SHP77 treated with DMSO at 0.1 percent for 48 hours (cell line): ENCODE results near the gene ADCYAP1.
"Not testable (repeated sequence)": the region's sequence is repeated elsewhere in the genome, so short reads cannot be mapped to it uniquely, and the experiment has no call there.

ENCODE experiments used
- DNase-seq: peaks from one replicate; lab custom pipeline; 2025; lab: John Stamatoyannopoulos, UW

The ADCYAP1 gene

GRCh38 chr18:904218-905090 is at the start of gene ADCYAP1:
ADCYAP1 (plus strand) TSS chr18:904871; CDS start chr18:905387, 516 bp downstream.
- DNase-seq = peak; percentile 44

- DNase-seq = no peak
These were observed 46.7 kb upstream of the ADCYAP1 start for GRCh38 chr18:857986-858385.

- DNase-seq = peak; percentile 63
These were observed 39.8 kb upstream of the ADCYAP1 start for GRCh38 chr18:864872-865273.

GRCh38 chr18:867257-867656 is 37.4 kb upstream of the ADCYAP1 start:
- no peak for DNase-seq

GRCh38 chr18:873426-873825 is 31.2 kb upstream of the ADCYAP1 start:
- DNase-seq = not testable (repeated sequence)

- DNase-seq = no peak
These were observed 28.8 kb upstream of the ADCYAP1 start for GRCh38 chr18:875912-876311.

DNA sequence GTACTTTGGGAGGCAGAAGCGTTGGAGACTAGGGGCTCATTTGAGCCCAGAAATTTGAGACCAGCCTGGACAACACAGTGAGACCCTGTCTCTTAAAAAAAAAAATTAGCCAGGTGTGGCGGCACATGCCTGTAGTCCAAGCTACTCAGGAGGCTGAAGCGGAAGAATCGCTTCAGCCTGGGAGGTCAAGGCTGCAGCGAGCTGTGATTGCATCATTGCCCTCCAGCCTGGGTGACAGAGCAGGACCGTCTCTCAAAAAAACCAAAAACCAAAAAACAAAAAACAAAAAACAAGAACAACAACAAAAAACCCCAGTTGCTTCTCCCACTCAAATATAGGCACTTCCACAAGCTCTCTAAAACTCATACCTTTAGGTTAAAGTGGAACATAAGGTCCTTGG is 27.4 kb upstream of the ADCYAP1 start:
- no peak for DNase-seq

- no peak for DNase-seq
These were observed 18.6 kb upstream of the ADCYAP1 start for GRCh38 chr18:886076-886475.

DNA sequence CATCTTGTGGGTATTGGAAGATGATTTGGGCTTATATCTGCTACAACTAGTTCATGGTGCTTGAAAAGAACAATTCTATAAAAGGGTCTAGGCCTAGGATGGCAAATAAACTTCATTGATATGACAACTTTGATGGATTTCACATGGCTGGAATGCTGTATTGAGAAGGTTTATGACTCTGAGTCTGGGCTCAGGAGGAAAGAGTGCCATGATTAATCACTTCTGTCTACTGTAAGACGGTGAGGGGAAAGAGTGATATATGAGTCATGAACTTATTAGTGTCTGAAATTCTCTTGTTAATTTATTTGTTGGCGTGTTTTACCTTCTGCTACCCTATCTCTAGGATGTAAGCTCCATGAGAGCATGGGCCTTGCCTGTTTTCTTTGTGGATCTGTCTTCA is 17.0 kb upstream of the ADCYAP1 start:
- no peak for DNase-seq

DNA sequence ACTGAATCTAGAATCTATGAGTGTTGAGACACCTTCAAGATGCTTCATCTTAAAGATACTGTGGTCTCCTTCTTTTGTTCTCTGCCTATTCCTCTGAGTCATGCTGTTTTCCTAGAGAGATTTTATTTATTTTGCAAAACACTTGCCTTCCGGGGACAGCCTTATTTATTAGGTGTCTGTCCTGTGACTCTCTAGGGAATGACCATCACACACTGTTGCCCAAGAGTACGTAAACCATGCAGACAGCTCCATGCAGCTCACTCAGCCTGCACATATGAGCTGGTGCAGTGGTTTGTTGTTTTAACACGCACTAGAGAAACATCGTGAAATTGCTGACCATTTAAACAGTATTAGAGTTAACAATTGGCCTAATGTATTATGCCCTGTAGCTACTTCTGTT is 12.4 kb upstream of the ADCYAP1 start:
- no peak for DNase-seq

DNA sequence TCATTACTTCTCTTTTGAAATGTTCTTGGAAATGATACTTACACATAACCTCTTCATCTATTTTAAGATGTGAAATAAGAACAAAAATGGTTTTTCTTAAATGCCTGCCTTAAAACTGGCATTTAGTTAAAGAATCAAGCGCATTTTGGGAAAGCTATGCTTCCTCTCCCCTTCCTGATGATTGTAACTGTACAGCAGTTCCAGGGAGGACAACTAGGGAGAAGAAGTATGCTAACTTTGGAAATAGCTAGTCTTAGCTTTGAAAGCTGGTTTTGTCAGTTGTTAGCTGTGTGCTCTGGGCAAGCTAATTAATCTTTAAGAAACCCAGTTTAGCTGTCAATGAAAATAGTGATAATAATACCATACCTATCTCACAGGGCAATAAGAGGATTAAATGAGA is 8.4 kb upstream of the ADCYAP1 start:
- DNase-seq = no peak

GRCh38 chr18:901761-902160 is 2.9 kb upstream of the ADCYAP1 start:
- DNase-seq = no peak

GRCh38 chr18:902229-902628 is 2.4 kb upstream of the ADCYAP1 start:
- DNase-seq = peak; percentile 28

GRCh38 chr18:903701-904100 is 970 bp upstream of the ADCYAP1 start:
- peak; percentile 13 for DNase-seq

- DNase-seq = no peak
These were observed 756 bp downstream of the ADCYAP1 start for GRCh38 chr18:905307-905947.

GRCh38 chr18:905948-906415 is 1.3 kb downstream of the ADCYAP1 start:
- DNase-seq = no peak

DNA sequence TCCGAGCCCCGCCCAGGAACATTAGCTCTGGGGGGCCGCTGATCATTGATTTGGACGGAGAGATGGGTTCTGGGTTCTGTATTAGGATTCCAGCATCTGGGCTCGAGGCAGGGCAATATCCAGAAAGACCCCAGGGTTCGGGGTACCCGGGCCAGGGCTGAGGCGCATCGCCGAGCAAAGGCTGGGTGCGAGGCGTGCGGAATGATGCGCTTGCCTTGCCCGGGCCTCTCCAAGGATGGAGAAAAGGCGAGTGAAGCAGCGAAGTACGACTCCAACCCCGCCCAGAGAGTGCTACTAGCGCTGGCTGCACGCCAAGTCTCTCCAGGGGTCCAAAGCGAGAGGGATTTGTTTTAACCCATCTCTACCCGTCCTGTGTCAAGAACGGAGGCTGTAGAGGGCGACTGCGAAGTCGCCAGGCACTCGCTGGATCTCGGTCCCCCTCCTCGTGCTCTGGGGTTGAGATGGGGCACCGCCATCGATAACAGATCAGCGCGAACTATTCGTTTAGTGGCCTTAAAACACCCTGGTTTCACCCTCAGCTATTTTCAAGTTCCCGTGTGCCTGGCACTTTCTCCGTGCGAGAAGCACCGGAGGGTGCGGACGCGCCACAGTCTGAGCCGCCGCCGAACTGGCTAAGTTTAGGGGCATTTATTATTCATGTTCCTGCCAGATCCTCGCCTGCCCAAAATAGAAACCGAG is 1.9 kb downstream of the ADCYAP1 start:
- peak; percentile 65 for DNase-seq

- DNase-seq = peak; percentile 41
These were observed 2.6 kb downstream of the ADCYAP1 start for GRCh38 chr18:907115-907884.

- no peak for DNase-seq
These were observed 3.5 kb downstream of the ADCYAP1 start for GRCh38 chr18:907885-908757.

GRCh38 chr18:908758-909724 is 4.4 kb downstream of the ADCYAP1 start:
- peak; percentile 47 for DNase-seq
